Hepatocyte (in vitro differentiated cells): ENCODE data around the gene COBL.

ENCODE experiments used
- EZH2 ChIP-seq: fragments of 200-600 bp; sonication (generic); IDR thresholded peaks from 2 replicates; pipeline ENCODE4 v1.6.1; 2016; ENCODE audit warnings: antibody characterized with exemption, mild to moderate bottlenecking, borderline replicate concordance
- EZH2phosphoT487 ChIP-seq: fragments of 200-600 bp; sonication (generic); IDR thresholded peaks from one replicate; pipeline ENCODE4 v1.6.1; 2018; ENCODE audit warnings: antibody characterized with exemption, mild to moderate bottlenecking, low read depth, moderate library complexity; ENCODE audit not compliant: unreplicated experiment, severe bottlenecking
- TF ChIP-seq, protein P1 (sequence below): fragments of 200-600 bp; sonication (generic); IDR thresholded peaks from 2 replicates; pipeline ENCODE4 v1.5.1; 2016; ENCODE audit warnings: antibody characterized with exemption, mild to moderate bottlenecking; ENCODE audit not compliant: poor library complexity

DNA sequence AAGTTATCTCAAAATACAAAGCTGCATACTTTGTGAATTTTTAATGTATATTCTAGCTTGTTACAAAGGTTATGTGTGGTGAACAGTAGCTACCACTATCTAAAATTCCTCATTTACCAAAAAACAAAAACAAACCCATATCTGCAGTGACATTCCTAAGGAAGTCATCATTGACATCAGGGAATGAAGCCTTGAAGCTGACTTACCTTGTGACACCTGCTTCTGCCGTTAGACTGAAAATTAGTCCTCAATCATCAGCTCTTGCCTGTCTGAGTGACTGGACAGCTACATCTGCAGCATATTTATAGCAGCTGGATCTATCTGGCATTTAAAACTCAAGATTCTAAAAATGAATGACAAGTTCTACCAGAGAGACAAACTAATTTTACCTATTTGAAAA is 43.2 kb downstream of the COBL start:
- TF ChIP-seq, protein P1, sequence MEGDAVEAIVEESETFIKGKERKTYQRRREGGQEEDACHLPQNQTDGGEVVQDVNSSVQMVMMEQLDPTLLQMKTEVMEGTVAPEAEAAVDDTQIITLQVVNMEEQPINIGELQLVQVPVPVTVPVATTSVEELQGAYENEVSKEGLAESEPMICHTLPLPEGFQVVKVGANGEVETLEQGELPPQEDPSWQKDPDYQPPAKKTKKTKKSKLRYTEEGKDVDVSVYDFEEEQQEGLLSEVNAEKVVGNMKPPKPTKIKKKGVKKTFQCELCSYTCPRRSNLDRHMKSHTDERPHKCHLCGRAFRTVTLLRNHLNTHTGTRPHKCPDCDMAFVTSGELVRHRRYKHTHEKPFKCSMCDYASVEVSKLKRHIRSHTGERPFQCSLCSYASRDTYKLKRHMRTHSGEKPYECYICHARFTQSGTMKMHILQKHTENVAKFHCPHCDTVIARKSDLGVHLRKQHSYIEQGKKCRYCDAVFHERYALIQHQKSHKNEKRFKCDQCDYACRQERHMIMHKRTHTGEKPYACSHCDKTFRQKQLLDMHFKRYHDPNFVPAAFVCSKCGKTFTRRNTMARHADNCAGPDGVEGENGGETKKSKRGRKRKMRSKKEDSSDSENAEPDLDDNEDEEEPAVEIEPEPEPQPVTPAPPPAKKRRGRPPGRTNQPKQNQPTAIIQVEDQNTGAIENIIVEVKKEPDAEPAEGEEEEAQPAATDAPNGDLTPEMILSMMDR = no peak
- no peak for TF ChIP-seq EZH2
- no peak for TF ChIP-seq EZH2phosphoT487
